ENCODE data around the gene BMPR1B. TPM values are rescaled to one million over a fixed set of nuclear protein-coding genes. Genes with fewer than 3 reads are reported as not detected.
A peak's percentile ranks its signal among the peaks of the same experiment; 100 is the strongest.

The BMPR1B gene
- total RNA-seq, 3 donors from 2014 or later (not counting 1 experiment from before 2014, with no cell fraction given) = 0.25 TPM; not detected in 2

DNA sequence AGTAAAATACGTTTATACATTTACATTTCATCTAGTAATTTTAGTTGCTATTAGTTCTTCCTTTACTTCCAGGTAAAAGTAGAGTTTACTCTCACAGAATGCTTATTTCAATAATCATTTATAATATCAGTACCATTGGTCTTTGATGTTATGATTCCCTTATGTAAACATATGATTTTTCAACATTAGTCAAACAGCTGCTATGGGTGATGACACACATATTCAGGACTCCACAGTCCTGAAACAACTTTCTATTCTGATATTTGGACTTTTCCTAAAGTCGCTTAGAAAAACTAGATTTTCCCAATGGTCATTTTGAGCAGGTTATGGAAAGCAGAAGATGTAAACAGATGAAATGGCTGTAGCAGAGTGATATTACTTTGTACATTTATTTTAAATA, 421.2 kb downstream of the BMPR1B start:
- no peaks in the 10 kb centered on the region for H3K9me3 ChIP-seq (ENCODE audit: control insufficient read depth, insufficient read depth, low read length)
- WGBS (ENCODE audit: insufficient coverage) = no CpG with 5 or more reads among the region's 2 CpGs
- H3K4me1 ChIP-seq (ENCODE audit: control insufficient read depth, insufficient read depth, low read length) = no peaks in the 10 kb centered on the region
- H3K4me1 Mint-ChIP-seq = no peaks in the 10 kb centered on the region
- DNase-seq (no peak), ATAC-seq (no peak)
- H3K4me3 Mint-ChIP-seq = no peak overlapping the region
- H3K27ac Mint-ChIP-seq = no peak overlapping the region
- H3K27me3 Mint-ChIP-seq (ENCODE audit: low read depth in 2 of 2) = peaks cover 0 to 2% of the 10 kb centered on the region in 2 donors
- H3K4me3 ChIP-seq (ENCODE audit: low read length) = no peak overlapping the region
- H3K27ac ChIP-seq (ENCODE audit: low read length) = no peak overlapping the region
- intact Hi-C loops (cut with micrococcal nuclease) = no loop called here
- no peaks in the 10 kb centered on the region for H3K36me3 Mint-ChIP-seq
- no peaks in the 10 kb centered on the region for H3K27me3 ChIP-seq (ENCODE audit: control insufficient read depth, insufficient read depth, low read length)
- TF ChIP-seq, protein P1, sequence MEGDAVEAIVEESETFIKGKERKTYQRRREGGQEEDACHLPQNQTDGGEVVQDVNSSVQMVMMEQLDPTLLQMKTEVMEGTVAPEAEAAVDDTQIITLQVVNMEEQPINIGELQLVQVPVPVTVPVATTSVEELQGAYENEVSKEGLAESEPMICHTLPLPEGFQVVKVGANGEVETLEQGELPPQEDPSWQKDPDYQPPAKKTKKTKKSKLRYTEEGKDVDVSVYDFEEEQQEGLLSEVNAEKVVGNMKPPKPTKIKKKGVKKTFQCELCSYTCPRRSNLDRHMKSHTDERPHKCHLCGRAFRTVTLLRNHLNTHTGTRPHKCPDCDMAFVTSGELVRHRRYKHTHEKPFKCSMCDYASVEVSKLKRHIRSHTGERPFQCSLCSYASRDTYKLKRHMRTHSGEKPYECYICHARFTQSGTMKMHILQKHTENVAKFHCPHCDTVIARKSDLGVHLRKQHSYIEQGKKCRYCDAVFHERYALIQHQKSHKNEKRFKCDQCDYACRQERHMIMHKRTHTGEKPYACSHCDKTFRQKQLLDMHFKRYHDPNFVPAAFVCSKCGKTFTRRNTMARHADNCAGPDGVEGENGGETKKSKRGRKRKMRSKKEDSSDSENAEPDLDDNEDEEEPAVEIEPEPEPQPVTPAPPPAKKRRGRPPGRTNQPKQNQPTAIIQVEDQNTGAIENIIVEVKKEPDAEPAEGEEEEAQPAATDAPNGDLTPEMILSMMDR (IDR thresholded peaks at IDR 0.05) = no peak
- H3K36me3 ChIP-seq (ENCODE audit: control insufficient read depth, insufficient read depth, low read length) = no peaks in the 10 kb centered on the region
- H3K9me3 Mint-ChIP-seq = no peaks in the 10 kb centered on the region

DNA sequence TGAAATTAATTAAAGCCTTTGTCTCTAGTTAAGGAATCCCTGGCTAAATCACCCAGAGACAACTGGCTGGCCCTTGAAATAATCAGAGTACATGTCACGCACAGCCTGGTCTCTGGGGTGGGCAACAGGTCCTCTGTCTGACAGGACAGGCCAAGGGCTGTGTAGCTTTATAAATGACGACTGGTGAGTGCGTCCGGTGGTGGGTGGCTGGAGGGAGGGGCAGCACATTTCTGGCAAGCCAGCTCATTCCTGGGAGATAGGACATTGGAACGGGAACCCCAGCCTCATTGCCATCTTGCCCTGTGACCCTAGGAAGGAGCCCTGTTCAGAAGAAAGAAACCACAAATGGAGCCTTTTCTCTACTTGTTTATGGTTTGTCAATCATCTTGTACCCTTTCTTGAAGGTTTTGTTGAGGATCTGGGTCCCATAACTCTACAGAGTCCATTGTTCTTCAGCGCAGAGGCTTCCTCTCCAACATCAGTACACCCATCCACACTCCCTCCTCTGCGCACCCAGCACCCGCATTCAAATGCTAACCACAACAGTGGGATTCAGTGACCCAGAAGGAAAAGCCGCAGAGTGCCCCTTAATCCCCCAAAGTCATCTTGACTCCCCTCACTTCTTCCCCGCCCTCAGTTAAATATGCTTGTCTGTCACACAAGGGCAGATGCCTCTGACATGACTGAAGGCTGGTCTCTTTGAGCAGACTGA, 422.9 kb downstream of the BMPR1B start:
- Mint-ChIP-seq H3K27ac (no peak overlapping the region), H3K9me3 (no peaks in the 10 kb centered on the region), H3K36me3 (no peaks in the 10 kb centered on the region), H3K4me3 (no peak overlapping the region), H3K27me3 (ENCODE audit: low read depth in 2 of 2) (peaks cover 0 to 2% of the 10 kb centered on the region in 2 donors), H3K4me1 (no peaks in the 10 kb centered on the region)
- ATAC-seq (no peak), DNase-seq (no peak)
- no peak overlapping the region for H3K4me3 ChIP-seq (ENCODE audit: low read length)
- H3K36me3 ChIP-seq (ENCODE audit: control insufficient read depth, insufficient read depth, low read length) = no peaks in the 10 kb centered on the region
- no peak overlapping the region for H3K27ac ChIP-seq (ENCODE audit: low read length)
- TF ChIP-seq, protein P1 (IDR thresholded peaks at IDR 0.05) = no peak
- H3K4me1 ChIP-seq (ENCODE audit: control insufficient read depth, insufficient read depth, low read length) = no peaks in the 10 kb centered on the region
- H3K27me3 ChIP-seq (ENCODE audit: control insufficient read depth, insufficient read depth, low read length) = no peaks in the 10 kb centered on the region
- intact Hi-C loops (cut with micrococcal nuclease) = no loop called here
- WGBS (ENCODE audit: insufficient coverage) = 92% methylated on average over 10 of the region's 10 CpGs
- H3K9me3 ChIP-seq (ENCODE audit: control insufficient read depth, insufficient read depth, low read length) = no peaks in the 10 kb centered on the region

DNA sequence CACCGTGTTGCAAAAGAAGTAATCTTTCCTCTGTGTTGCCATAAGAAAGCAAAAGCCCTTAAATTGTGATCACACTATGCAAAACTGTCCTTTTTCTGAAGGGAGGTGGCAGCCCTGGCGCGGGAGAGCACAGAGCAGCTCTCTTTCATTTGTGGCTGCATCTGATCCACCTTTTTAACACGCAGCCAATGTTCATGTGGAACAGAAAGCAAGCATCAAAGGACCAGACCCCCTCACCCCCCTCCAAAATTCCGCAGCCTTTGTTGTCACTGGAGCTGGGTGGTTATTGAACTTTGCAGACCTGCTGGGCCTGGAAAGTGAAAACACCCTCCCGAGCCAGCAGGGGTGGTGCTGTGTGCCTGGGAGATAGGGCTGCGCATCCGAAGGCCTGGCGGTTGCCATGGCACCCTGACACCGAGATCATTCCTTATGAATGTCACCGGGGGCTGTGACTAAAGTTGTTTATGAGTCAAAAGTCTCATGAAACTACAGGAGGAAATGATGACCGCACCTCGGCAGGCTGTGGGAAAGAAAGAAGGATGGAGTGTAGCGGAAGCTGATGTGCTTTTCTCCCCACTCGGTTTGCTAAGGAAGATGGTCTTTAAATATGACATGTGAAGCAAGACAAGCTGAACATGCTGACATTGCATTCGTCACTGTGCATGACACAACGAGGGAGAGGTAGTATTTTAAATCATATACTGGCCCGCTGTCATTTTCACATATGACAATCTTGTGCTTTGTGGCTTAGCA, 423.7 kb downstream of the BMPR1B start:
- Histone ChIP-seq H3K4me3 (ENCODE audit: low read length) (no peak overlapping the region), H3K9me3 (ENCODE audit: control insufficient read depth, insufficient read depth, low read length) (no peaks in the 10 kb centered on the region), H3K27me3 (ENCODE audit: control insufficient read depth, insufficient read depth, low read length) (no peaks in the 10 kb centered on the region), H3K27ac (ENCODE audit: low read length) (no peak overlapping the region), H3K36me3 (ENCODE audit: control insufficient read depth, insufficient read depth, low read length) (no peaks in the 10 kb centered on the region), H3K4me1 (ENCODE audit: control insufficient read depth, insufficient read depth, low read length) (no peaks in the 10 kb centered on the region)
- intact Hi-C loops (cut with micrococcal nuclease) = no loop called here
- H3K4me3 Mint-ChIP-seq = no peak overlapping the region
- WGBS (ENCODE audit: insufficient coverage) = 79% methylated on average over 16 of the region's 18 CpGs
- no peaks in the 10 kb centered on the region for H3K36me3 Mint-ChIP-seq
- TF ChIP-seq, protein P1 (IDR thresholded peaks at IDR 0.05) = no peak
- DNase-seq (peak in 1 of 2 donors; percentile 46), ATAC-seq (no peak)
- no peaks in the 10 kb centered on the region for H3K9me3 Mint-ChIP-seq
- no peaks in the 10 kb centered on the region for H3K4me1 Mint-ChIP-seq
- H3K27ac Mint-ChIP-seq = no peak overlapping the region
- H3K27me3 Mint-ChIP-seq (ENCODE audit: low read depth in 2 of 2) = peaks cover 0 to 2% of the 10 kb centered on the region in 2 donors

Data from natural killer cell (primary cell).